Prostate gland (tissue), 2 donors: ENCODE data around the gene CES1. TPM values are rescaled to one million over a fixed set of nuclear protein-coding genes. Genes with fewer than 3 reads are reported as not detected.
"Not testable (repeated sequence)": the region's sequence is repeated elsewhere in the genome, so short reads cannot be mapped to it uniquely, and the experiment has no call there.

ENCODE experiments used
- DNase-seq: peaks from one replicate; pipeline ENCODE4 v3.0.0-alpha.2; 2019; ENCODE audit warnings: low spot score
- H3K27ac ChIP-seq, 2 donors: fragments of 200-600 bp; sonication (generic); 2 replicates each; pipeline ENCODE4 v1.5.1; 2017 to 2019
- H3K27me3 ChIP-seq: fragments of 200-600 bp; sonication (generic); replicated peaks from 2 replicates; pipeline ENCODE4 v1.5.1; 2019; ENCODE audit not compliant: insufficient read depth
- H3K36me3 ChIP-seq, 2 donors: fragments of 200-600 bp; sonication (generic); 1 replicate in 1 of 2; 2 replicates in 1 of 2; pipeline versions ENCODE4 v1.5.1 to v1.8.1; 2017 to 2019
- H3K4me1 ChIP-seq: fragments of 200-600 bp; sonication (generic); replicated peaks from 2 replicates; pipeline ENCODE4 v1.5.1; 2019
- H3K4me3 ChIP-seq, 2 donors: fragments of 200-600 bp; sonication (generic); 2 replicates each; pipeline ENCODE4 v1.5.1; 2017 to 2019
- H3K9me3 ChIP-seq: fragments of 200-600 bp; sonication (generic); 2 replicates; pipeline ENCODE4 v1.5.1; 2017
- CTCF ChIP-seq, 4 experiments: fragments of 200-600 bp in 2 of 4; fragments of 450-650 bp in 2 of 4; sonication (generic) in 2 of 4; IDR thresholded peaks; 1 replicate in 3 of 4; 2 replicates in 1 of 4; pipeline ENCODE4 v1.5.1; 2016 to 2019; ENCODE audit warnings: antibody characterized with exemption in 4 of 4, mild to moderate bottlenecking in 2 of 4, moderate library complexity in 2 of 4
- POLR2A ChIP-seq: fragments of 450-650 bp; IDR thresholded peaks from one replicate; pipeline ENCODE4 v1.6.1; 2016; ENCODE audit warnings: antibody characterized with exemption, mild to moderate bottlenecking
- POLR2AphosphoS5 ChIP-seq: sonication (generic); formaldehyde crosslinking; IDR thresholded peaks from one replicate; pipeline ENCODE4 v1.6.1; 2017; ENCODE audit warnings: antibody characterized with exemption
- WGBS: methylation state at CpG from one replicate; pipeline ENCODE4 v1.1.5; 2018; 5-methylcytosine and 5-hydroxymethylcytosine counted together
- intact Hi-C: fragments of 100-400 bp; cut with DNase I; formaldehyde crosslinking; loops from one replicate; pipeline ENCODE4 v1.14.2; 2022
- total RNA-seq, 2 donors: library from RNA; depleted of rRNA; stranded (reverse); fragments of >200 nt; gene quantifications; one replicate each; pipeline ENCODE4 v1.1.0, GENCODE V29; 2016

CES1 gene
- total RNA-seq, 2 donors from 2014 or later: 16.0 to 18.7 TPM

GRCh38 chr16:55775857-55776256 lies 57.0 kb downstream of the CES1 start:
- Histone ChIP-seq H3K9me3 (no peaks in the 10 kb centered on the region), H3K27ac (no peak overlapping the region), H3K27me3 (no peaks in the 10 kb centered on the region), H3K4me3 (no peak overlapping the region), H3K4me1 (no peaks in the 10 kb centered on the region), H3K36me3 (no peaks in the 10 kb centered on the region)
- intact Hi-C loops: no loop called here
- DNase-seq: no peak
- WGBS: 74% methylated on average over 4 of the region's 4 CpGs
- TF ChIP-seq POLR2AphosphoS5 (no peak), POLR2A (no peak), CTCF (IDR thresholded peaks at IDR 0.05) (no peak)

GRCh38 chr16:55773859-55774549 lies 58.9 kb downstream of the CES1 start:
- 46% methylated on average over 14 of the region's 14 CpGs for WGBS
- no peak overlapping the region for H3K4me3 ChIP-seq
- TF ChIP-seq POLR2A (no peak), POLR2AphosphoS5 (no peak), CTCF (IDR thresholded peaks at IDR 0.05) (no peak)
- no peaks in the 10 kb centered on the region for H3K4me1 ChIP-seq
- H3K27me3 ChIP-seq: no peaks in the 10 kb centered on the region
- no peak overlapping the region for H3K27ac ChIP-seq
- intact Hi-C loops: no loop called here
- DNase-seq: no peak
- no peaks in the 10 kb centered on the region for H3K9me3 ChIP-seq
- no peaks in the 10 kb centered on the region for H3K36me3 ChIP-seq

GRCh38 chr16:55765161-55765560 lies 67.7 kb downstream of the CES1 start:
- TF ChIP-seq CTCF (IDR thresholded peaks at IDR 0.05) (no peak), POLR2AphosphoS5 (no peak), POLR2A (no peak)
- no peaks in the 10 kb centered on the region for H3K4me1 ChIP-seq
- no peaks in the 10 kb centered on the region for H3K27me3 ChIP-seq
- H3K9me3 ChIP-seq: no peaks in the 10 kb centered on the region
- H3K36me3 ChIP-seq: no peaks in the 10 kb centered on the region
- intact Hi-C loops: loop anchor here (10.0 kb wide), 1 partner anchor 70 kb away; the partner anchor contains the start of gene CES1
- no peak for DNase-seq
- 55% methylated on average over 3 of the region's 3 CpGs for WGBS
- H3K27ac ChIP-seq: no peak overlapping the region
- H3K4me3 ChIP-seq: no peak overlapping the region

GRCh38 chr16:55760310-55761001 lies 72.4 kb downstream of the CES1 start:
- 18% methylated on average over 30 of the region's 30 CpGs for WGBS
- peak overlapping the region in 1 of 2 donors; percentile 45 for H3K27ac ChIP-seq
- TF ChIP-seq CTCF (IDR thresholded peaks at IDR 0.05) (no peak), POLR2A (no peak), POLR2AphosphoS5 (no peak)
- no peaks in the 10 kb centered on the region for H3K4me1 ChIP-seq
- no peaks in the 10 kb centered on the region for H3K36me3 ChIP-seq
- H3K27me3 ChIP-seq: no peaks in the 10 kb centered on the region
- H3K9me3 ChIP-seq: no peaks in the 10 kb centered on the region
- no peak for DNase-seq
- no peak overlapping the region for H3K4me3 ChIP-seq
- intact Hi-C loops: loop anchor here (10.0 kb wide), 1 partner anchor 74 kb away; the partner anchor contains the start of gene CES1

GRCh38 chr16:55759965-55760309 lies 73.0 kb downstream of the CES1 start:
- intact Hi-C loops: loop anchor here (10.0 kb wide), 1 partner anchor 75 kb away; the partner anchor contains the start of gene CES1
- H3K4me3 ChIP-seq, H3K36me3 ChIP-seq, H3K9me3 ChIP-seq, H3K4me1 ChIP-seq, H3K27me3 ChIP-seq, DNase-seq: not testable (repeated sequence)
- WGBS: 42% methylated on average over 3 of the region's 3 CpGs
- H3K27ac ChIP-seq: peak overlapping the region in 1 of 2 donors; percentile 45

- intact Hi-C loops, H3K27me3 ChIP-seq, H3K4me1 ChIP-seq, DNase-seq, H3K4me3 ChIP-seq, H3K27ac ChIP-seq, H3K36me3 ChIP-seq, H3K9me3 ChIP-seq: not testable (repeated sequence)
- 67% methylated on average over 6 of the region's 6 CpGs for WGBS
These were observed 75.0 kb downstream of the CES1 start for GRCh38 chr16:55757595-55758527.
